ENCODE measurements around the gene SFI1. TPM values are rescaled to one million over a fixed set of nuclear protein-coding genes. Genes with fewer than 3 reads are reported as not detected.
A peak's percentile ranks its signal among the peaks of the same experiment; 100 is the strongest.

The SFI1 gene
- total and polyA plus RNA-seq, 4 donors: 3.1 to 16.2 (median 7.4) TPM

GRCh38 chr22:31488988-31489617 is 7.2 kb upstream of the SFI1 start:
- no peaks in the 10 kb centered on the region for H3K9me3 ChIP-seq (ENCODE audit: control insufficient read depth in 4 of 4, low read length in 3 of 4)
- H3K9ac ChIP-seq (ENCODE audit: low read depth in 1 of 2, low read length in 2 of 2): peak overlapping the region; percentile 69 to 70
- peaks cover 7 to 24% (median 19%) of the 10 kb centered on the region in 4 donors for H3K4me1 ChIP-seq (ENCODE audit: control insufficient read depth in 4 of 4, insufficient read depth in 4 of 4, low read length in 3 of 4)
- TF ChIP-seq FOXA1 (IDR thresholded peaks at IDR 0.05) (no peak), HNF4A (conservative IDR thresholded peaks at IDR 0.05) (no peak), EGR1 (IDR thresholded peaks at IDR 0.05; ENCODE audit: low read depth in 2 of 2) (no peak), NR2F2 (IDR thresholded peaks at IDR 0.05) (no peak), TAF1 (conservative IDR thresholded peaks at IDR 0.05) (no peak), RXRA (IDR thresholded peaks at IDR 0.05) (no peak), SP1 (IDR thresholded peaks at IDR 0.05) (no peak), REST (IDR thresholded peaks at IDR 0.05) (no peak), RAD21 (IDR thresholded peaks at IDR 0.05) (no peak), GABPA (IDR thresholded peaks at IDR 0.05 in 1 of 2, conservative IDR thresholded peaks at IDR 0.05 in 1 of 2) (no peak), FOXA2 (IDR thresholded peaks at IDR 0.05) (no peak), CTCF (IDR thresholded peaks at IDR 0.05; ENCODE audit: low read depth, low read length, missing input control) (no peak), ZBTB33 (IDR thresholded peaks at IDR 0.05) (no peak), HNF4G (IDR thresholded peaks at IDR 0.05) (no peak), JUND (IDR thresholded peaks at IDR 0.05) (no peak), MAX (IDR thresholded peaks at IDR 0.05) (no peak), YY1 (IDR thresholded peaks at IDR 0.05) (no peak), ATF3 (IDR thresholded peaks at IDR 0.05) (no peak)
- H3K4me3 ChIP-seq (ENCODE audit: low read depth in 1 of 3, low read length in 3 of 3): peak overlapping the region; percentile 75 to 96 (median 95)
- peaks cover 0 to 8% (median 7%) of the 10 kb centered on the region in 4 donors for H3K36me3 ChIP-seq (ENCODE audit: control insufficient read depth in 4 of 4, insufficient read depth in 3 of 4, low read depth in 1 of 4, low read length in 3 of 4)
- H3K27me3 ChIP-seq (ENCODE audit: control insufficient read depth in 4 of 4, insufficient read depth in 4 of 4, low read length in 3 of 4): no peaks in the 10 kb centered on the region
- peak; percentile 47 for DNase-seq (ENCODE audit: low spot score)
- peak overlapping the region; percentile 42 to 90 for H3K27ac ChIP-seq (ENCODE audit: low read depth in 1 of 2, low read length in 2 of 2)
- WGBS: under 1% methylated on average over 61 of the region's 61 CpGs

Measured in liver (tissue), 9 donors.